Measurements from ENCODE around the gene PRKAR2B. TPM values are rescaled to one million over a fixed set of nuclear protein-coding genes. Genes with fewer than 3 reads are reported as not detected.
A peak's percentile ranks its signal among the peaks of the same experiment; 100 is the strongest.
"Not testable (repeated sequence)": the region's sequence is repeated elsewhere in the genome, so short reads cannot be mapped to it uniquely, and the experiment has no call there.

PRKAR2B gene
- total RNA-seq, 1 donor from 2014 or later, result 7.8 TPM

- peaks cover 11% of the 10 kb centered on the region for H3K4me1 Mint-ChIP-seq
- H3K27ac Mint-ChIP-seq, result no peak overlapping the region
- peaks cover 2% of the 10 kb centered on the region for H3K36me3 Mint-ChIP-seq
- TF ChIP-seq, protein P1, sequence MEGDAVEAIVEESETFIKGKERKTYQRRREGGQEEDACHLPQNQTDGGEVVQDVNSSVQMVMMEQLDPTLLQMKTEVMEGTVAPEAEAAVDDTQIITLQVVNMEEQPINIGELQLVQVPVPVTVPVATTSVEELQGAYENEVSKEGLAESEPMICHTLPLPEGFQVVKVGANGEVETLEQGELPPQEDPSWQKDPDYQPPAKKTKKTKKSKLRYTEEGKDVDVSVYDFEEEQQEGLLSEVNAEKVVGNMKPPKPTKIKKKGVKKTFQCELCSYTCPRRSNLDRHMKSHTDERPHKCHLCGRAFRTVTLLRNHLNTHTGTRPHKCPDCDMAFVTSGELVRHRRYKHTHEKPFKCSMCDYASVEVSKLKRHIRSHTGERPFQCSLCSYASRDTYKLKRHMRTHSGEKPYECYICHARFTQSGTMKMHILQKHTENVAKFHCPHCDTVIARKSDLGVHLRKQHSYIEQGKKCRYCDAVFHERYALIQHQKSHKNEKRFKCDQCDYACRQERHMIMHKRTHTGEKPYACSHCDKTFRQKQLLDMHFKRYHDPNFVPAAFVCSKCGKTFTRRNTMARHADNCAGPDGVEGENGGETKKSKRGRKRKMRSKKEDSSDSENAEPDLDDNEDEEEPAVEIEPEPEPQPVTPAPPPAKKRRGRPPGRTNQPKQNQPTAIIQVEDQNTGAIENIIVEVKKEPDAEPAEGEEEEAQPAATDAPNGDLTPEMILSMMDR (IDR thresholded peaks at IDR 0.05; ENCODE audit: unreplicated experiment), result no peak
- H3K4me3 Mint-ChIP-seq, result no peak overlapping the region
- DNase-seq (ENCODE audit: low spot score in 2 of 2, unreplicated experiment in 2 of 2), result no peak
- no peaks in the 10 kb centered on the region for H3K27me3 Mint-ChIP-seq (ENCODE audit: low read depth)
- H3K9me3 Mint-ChIP-seq, result no peaks in the 10 kb centered on the region
These were observed 83.7 kb downstream of the PRKAR2B start for GRCh38 chr7:107128217-107128616.

- Mint-ChIP-seq H3K4me1 (peaks cover 11% of the 10 kb centered on the region), H3K36me3 (peaks cover 2% of the 10 kb centered on the region), H3K27me3 (ENCODE audit: low read depth) (no peaks in the 10 kb centered on the region), H3K9me3 (no peaks in the 10 kb centered on the region), H3K27ac (no peak overlapping the region), H3K4me3 (no peak overlapping the region)
- TF ChIP-seq, protein P1 (IDR thresholded peaks at IDR 0.05; ENCODE audit: unreplicated experiment), result no peak
- no peak for DNase-seq (ENCODE audit: low spot score in 2 of 2, unreplicated experiment in 2 of 2)
These were observed 84.2 kb downstream of the PRKAR2B start for GRCh38 chr7:107128748-107129147.

DNA sequence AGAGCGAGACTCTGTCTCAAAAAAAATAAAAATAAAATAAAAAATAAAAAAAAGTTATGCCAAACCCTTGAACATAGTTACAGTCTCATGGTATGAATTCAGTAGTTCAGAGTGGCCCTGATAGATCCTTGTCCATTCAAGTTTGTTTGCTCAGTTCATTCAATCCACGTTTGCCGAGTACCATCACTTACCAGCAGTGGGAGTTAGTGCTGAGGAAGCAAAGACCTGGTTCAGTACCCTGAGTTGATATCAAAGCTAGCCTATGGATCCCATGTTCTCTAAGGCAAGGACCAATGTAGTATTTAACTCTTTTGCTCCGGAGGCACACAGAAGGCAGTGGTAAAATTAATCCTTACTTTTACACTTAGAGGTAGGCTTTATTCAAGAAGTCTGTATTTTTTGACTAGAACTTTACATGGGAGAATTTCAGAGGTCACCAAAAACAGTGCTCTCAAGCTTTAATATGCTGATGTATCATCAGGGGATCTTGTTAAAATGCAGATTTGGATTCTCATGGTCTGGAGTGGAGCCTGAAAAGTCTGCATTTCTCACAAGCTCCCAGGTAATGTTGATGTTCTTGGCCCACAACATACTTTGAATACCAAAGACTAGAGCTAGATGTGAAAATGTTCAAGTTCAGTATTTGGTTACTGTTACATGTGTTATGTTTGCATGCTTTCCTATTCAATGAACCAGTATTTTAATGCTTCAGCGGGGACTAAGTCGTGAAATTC is 86.1 kb downstream of the PRKAR2B start:
- Mint-ChIP-seq H3K4me3 (no peak overlapping the region), H3K4me1 (peaks cover 11% of the 10 kb centered on the region), H3K27ac (peak overlapping the region; percentile 19), H3K36me3 (peaks cover 5% of the 10 kb centered on the region), H3K27me3 (ENCODE audit: low read depth) (no peaks in the 10 kb centered on the region), H3K9me3 (peaks cover 14% of the 10 kb centered on the region)
- DNase-seq (ENCODE audit: low spot score in 2 of 2, unreplicated experiment in 2 of 2), result no peak
- TF ChIP-seq, protein P1 (IDR thresholded peaks at IDR 0.05; ENCODE audit: unreplicated experiment), result no peak

DNA sequence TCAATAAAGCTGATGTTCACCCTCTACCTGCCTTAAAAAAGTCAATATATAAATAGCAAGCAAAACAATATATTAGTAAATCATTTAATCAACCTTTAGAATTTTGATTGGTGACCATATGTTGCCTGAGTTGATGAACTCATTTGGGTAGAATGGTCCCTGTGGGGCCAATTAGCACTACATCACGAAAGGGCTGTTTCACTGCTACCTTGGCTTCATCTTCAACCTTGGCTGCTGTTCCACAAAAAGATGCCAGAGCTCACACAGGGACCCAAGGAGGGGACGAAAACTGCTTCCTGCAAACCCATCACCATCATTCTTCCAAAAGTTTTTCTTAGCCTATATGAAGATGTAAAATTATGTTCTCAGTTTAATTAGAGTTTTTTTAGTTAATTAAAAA is 88.9 kb downstream of the PRKAR2B start:
- peaks cover 8% of the 10 kb centered on the region for H3K36me3 Mint-ChIP-seq
- no peak for DNase-seq (ENCODE audit: low spot score in 2 of 2, unreplicated experiment in 2 of 2)
- TF ChIP-seq, protein P1 (IDR thresholded peaks at IDR 0.05; ENCODE audit: unreplicated experiment), result no peak
- H3K9me3 Mint-ChIP-seq, result peaks cover 25% of the 10 kb centered on the region
- no peak overlapping the region for H3K27ac Mint-ChIP-seq
- no peak overlapping the region for H3K4me3 Mint-ChIP-seq
- H3K4me1 Mint-ChIP-seq, result peaks cover 11% of the 10 kb centered on the region
- no peaks in the 10 kb centered on the region for H3K27me3 Mint-ChIP-seq (ENCODE audit: low read depth)

DNA sequence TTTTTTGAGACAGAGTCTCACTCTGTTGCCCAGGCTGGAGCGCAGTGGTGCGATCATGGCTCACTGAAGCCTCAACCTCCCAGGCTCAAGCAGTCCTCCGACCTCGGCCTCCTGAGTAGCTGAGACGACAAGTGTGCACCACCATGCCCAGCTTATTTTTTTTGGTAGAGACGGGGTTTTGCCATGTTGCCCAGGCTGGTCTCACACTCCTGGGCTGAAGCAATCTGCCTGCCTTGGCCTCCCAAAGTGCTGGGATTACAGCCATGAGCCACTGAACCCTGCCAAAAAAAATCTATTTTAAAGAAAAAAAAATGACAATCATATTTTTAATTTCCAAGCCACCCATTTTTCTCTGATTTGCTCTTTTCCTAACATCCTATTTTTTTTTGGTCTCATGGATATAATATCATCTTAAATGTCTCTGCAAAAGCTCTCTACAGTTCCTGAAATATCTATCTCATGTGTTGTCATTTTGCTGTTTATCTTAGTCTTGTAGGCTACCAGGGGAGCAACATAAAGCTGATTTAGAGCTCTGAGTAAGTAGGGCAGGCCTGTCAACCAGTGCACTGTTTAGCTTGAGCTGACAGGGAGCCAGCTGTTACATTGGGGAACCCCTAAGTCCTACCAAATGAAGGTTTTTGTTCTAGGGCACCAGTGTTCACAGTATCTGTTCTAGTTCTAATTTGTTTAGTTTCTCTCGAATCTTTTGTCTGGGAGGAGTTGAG is 94.4 kb downstream of the PRKAR2B start:
- H3K4me1 Mint-ChIP-seq, result peaks cover 3% of the 10 kb centered on the region
- H3K4me3 Mint-ChIP-seq, result no peak overlapping the region
- TF ChIP-seq, protein P1 (IDR thresholded peaks at IDR 0.05; ENCODE audit: unreplicated experiment), result no peak
- H3K27ac Mint-ChIP-seq, result no peak overlapping the region
- H3K36me3 Mint-ChIP-seq, result peaks cover 5% of the 10 kb centered on the region
- no peaks in the 10 kb centered on the region for H3K27me3 Mint-ChIP-seq (ENCODE audit: low read depth)
- no peak for DNase-seq (ENCODE audit: low spot score in 2 of 2, unreplicated experiment in 2 of 2)
- peaks cover 25% of the 10 kb centered on the region for H3K9me3 Mint-ChIP-seq

GRCh38 chr7:107143875-107144274 is 99.4 kb downstream of the PRKAR2B start:
- H3K4me3 Mint-ChIP-seq; DNase-seq (ENCODE audit: low spot score in 2 of 2, unreplicated experiment in 2 of 2); H3K27ac Mint-ChIP-seq; H3K27me3 Mint-ChIP-seq (ENCODE audit: low read depth); H3K36me3 Mint-ChIP-seq; H3K4me1 Mint-ChIP-seq; H3K9me3 Mint-ChIP-seq: not testable (repeated sequence)

Measured in mesothelial cell of epicardium (in vitro differentiated cells).